Activated CD8-positive, alpha-beta memory T cell treated with anti-CD3 and anti-CD28 coated beads, Interleukin-2, amount 50 U/mL, for 1 hour (primary cell): ENCODE measurements around the gene PRDM16.

ENCODE experiments used
- DNase-seq: peaks from one replicate; pipeline ENCODE4 v3.0.0-alpha.2; 2020; ENCODE audit errors: extremely low read depth

PRDM16 gene

DNA sequence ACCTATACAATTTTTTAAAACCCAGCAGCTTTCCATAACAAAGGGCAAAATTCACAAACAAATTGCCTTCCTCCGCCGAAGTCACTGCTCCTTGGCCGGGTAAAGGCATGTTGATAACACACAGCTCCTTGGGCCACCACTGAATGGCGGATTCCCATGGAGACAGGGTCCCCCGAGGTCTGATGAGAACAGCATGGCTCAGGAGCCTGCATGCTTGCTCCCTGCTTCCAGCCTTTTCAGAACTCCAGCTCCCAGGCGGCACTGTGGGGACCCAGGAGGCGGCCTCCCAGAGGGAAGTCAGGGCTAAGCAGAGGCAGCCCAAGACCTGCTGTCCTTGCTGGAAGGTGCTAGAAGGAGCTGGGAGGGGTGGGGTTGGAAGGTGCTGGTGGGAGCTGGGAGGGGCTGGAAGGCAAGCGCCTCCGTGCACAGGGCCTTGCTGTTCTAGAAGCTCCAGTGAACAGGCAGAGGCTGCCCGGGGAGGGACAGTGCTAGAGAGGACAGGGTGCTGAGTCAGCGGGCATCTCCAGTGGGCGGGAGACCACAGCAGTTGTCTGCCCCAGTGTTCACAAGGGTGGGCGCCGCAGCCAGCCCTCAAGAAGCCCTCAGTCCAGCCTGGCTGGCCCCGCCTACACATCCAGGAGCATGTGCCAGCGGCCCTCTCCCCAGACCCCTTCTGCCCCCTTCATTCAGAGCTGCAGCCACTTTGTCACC is 35.1 kb downstream of the PRDM16 start:
- DNase-seq, result no peak

GRCh38 chr1:3105167-3105863 is 36.3 kb downstream of the PRDM16 start:
- DNase-seq, result no peak

DNA sequence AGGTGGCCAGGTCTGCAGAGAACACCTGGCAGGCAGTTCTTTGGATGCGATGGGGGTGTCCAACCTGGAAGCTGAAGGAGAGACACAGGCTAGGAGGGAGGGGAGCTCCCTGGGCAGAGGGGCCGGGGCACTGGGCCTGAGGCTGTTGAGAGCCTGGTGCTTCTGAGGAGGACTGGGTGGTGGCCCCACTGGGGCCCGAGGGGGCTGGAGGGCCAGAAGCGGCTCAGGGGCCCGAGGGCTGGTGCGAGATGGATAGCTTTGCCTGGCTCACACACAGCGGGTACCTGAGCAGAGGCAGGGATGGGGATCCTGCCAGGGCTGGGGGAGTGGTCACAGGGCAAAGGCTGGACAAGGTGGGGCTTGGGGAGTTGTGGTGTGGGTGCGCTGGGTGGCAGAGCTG is 37.2 kb downstream of the PRDM16 start:
- no peak for DNase-seq

GRCh38 chr1:3107201-3107600 is 38.2 kb downstream of the PRDM16 start:
- no peak for DNase-seq

DNA sequence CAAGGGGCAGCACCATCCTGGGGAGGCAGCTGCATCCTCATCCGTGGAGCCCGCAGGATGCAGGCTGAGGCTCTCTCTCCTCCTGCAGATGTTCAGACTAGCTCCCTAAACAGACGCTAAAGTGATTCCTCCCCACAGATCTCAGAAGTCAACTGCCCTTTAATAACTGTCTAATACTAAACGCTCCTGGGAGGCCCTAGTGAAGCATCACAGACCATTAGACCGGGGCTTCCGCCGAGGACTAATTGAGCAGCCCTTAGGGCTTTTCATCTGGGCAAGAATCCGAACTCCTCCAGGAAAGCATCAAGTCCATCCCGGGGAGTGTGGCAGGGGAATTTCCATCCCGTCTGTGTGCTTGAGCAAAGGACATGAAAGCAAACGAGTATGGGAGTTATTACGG is 40.4 kb downstream of the PRDM16 start:
- no peak for DNase-seq

DNA sequence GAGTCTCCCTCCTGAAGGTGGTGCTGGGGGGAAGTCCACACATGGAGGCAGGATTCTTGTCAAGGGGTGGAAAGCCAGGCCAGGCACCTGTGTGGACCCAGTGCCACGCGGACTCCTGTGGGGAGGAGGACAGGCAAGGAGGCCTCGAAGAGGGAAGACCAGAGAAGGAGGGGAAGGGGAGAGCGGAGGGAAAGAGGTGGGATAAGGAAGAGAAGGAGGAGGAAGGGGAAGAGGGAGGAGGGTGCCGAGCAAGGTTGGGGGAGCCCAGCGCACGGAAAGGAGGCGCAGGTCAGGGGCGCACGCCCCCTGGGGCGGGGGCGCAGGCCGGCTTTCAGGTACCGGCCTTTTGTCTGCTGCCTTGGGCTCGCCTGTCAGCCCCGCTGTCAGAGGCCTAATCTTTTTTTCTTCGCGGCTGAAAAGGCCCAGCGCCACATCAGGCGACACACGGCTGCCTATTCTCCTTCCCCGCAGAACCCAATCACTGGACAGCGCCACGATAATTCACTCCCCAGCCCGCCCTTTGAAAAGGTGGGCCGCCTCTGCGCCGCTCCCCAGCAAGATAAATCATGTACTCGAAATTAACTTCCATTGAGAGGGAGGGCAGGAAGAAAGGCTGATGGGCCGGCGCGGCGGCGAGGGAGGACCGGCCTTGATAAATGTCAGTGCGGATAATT is 42.5 kb downstream of the PRDM16 start:
- DNase-seq, result no peak

DNA sequence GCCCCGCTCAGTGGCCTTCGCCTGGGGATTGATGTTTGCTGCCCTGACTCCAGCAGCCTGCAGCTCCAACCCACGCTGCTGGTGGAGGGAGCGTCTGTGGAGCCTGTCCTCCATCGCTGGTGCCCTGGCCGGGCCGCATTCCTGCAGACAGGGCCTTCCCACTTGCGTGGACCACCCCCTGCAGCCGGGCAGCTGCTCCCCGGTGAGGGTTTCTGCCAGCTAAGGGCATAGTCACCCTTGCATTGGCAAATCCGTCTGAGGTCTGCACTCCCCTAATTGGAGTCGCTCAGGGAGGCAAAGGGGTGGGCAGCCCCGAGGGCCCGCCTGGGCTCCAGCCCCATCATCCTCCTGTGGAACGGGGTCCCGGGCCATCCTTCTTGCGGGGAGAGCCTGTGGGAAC is 43.5 kb downstream of the PRDM16 start:
- DNase-seq, result no peak

- DNase-seq, result no peak
Measured at GRCh38 chr1:3113047-3113740, 44.2 kb downstream of the PRDM16 start.

DNA sequence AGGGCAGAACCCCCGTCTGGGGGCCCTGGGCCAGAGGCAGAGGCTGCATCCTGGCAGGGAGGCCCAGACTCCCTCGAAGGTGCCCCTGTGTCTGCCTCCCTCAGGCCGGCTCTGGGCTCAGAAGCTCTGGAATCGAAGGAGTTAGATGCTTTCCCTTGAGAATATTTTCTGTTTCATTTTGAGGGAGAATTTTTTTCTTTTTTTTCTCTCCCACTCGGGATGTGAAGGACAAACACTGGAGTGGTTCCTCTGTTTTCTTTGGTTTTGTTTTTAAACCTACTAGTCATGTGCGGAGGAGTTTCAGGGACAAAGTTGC is 44.7 kb downstream of the PRDM16 start:
- no peak for DNase-seq

GRCh38 chr1:3114131-3114744 is 45.2 kb downstream of the PRDM16 start:
- DNase-seq, result no peak

DNA sequence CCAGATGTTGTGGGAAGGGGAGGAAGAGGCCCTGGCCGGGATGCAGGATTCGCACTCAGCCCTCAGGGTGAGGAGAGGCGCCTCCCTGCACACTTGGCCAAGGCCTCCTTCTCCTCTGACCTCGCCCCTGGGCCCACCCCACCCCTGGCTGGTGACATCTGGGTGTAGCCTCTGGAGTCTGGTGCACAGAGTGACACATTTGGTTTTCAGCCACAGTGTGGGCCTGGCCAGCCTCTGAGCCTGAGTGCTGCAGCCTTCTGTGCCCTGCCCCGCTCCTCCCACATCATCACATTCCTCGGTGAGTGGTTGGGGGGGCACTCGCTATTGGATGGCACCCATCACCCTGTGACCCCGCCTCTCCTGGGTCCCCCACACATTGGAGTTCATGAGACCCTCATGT is 45.8 kb downstream of the PRDM16 start:
- DNase-seq, result no peak

DNA sequence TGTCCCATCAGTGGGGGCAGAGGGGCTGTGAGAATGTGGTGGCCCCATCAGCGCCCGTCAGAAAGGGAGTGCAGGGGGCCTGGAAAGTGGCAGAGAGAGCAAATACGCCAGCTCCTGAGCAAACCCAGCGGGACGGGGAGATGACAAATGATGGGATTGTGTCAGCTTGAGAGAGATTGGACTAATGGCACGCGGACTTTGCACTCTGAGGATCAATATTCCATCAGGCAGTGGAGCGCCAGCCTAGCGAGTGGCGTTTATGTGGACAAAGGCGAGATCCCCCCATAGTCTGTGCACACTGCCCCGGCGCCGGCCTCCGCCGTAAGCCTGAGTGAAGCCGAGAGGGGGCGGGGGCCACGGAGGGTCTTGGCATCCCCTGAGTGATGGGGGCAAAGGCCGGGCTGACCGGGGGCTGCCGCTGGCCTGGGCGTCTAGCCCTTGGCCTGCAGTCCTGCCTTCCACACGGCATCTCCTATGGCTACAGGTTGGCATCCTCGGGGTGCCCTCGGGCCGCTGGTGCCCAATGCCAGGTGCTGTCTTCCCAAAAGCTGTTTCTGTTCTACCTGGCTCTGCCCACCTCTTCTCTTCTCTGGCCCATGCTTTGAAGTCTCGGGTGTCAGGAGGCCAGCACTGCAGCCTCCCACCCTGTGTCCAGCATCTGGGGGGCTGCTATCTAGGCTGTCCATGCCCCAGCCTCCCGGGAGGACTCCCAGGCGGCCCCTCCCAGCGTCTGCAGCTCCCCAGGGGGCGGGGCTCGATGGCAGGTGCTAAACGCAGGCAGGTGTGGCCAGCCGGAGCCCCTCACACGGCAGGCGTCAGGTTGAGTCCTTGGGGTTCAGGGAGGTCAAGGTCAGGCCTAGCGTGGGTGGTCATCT is 46.5 kb downstream of the PRDM16 start:
- DNase-seq, result no peak

DNA sequence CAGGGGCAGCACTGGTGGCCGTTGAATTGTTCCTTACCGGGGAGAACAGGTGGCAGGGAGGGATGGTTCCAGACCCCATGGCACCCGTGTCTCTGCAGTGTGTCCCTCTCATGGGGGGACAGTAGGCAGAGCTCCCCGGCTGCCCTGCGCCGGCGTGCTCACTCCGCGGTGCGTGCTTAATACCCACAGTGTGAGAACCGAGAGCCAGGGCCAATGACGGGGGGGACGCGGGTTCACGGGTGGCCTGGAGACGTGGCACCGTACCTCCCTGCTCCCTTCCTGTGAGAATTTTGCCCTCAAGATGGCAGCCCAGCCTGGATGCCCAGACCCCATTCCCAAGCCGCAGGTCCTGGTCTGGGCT is 47.1 kb downstream of the PRDM16 start:
- DNase-seq, result no peak

- DNase-seq, result no peak
Measured at GRCh38 chr1:3116560-3116959, 47.6 kb downstream of the PRDM16 start.

DNA sequence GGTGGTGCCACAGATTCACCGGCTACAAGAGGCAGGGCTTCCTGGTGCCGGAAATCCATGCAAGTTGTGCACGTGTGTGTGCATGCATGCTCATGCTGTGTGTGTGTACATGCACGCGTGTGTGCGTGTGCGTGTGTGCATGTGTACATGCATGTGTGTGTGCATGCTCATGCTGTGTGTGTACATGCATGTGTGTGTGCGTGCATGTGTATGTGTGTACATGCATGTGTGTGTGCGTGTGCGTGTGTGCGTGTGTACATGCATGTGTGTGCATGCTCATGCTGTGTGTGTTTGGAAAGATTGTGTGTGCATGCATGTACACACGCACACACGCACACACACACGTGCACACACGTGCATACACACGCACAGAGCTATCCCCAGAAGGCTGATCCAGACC is 48.9 kb downstream of the PRDM16 start:
- no peak for DNase-seq

GRCh38 chr1:3119061-3119460 is 50.1 kb downstream of the PRDM16 start:
- no peak for DNase-seq

GRCh38 chr1:3119725-3120124 is 50.7 kb downstream of the PRDM16 start:
- no peak for DNase-seq

GRCh38 chr1:3120140-3120539 is 51.1 kb downstream of the PRDM16 start:
- DNase-seq, result no peak

DNA sequence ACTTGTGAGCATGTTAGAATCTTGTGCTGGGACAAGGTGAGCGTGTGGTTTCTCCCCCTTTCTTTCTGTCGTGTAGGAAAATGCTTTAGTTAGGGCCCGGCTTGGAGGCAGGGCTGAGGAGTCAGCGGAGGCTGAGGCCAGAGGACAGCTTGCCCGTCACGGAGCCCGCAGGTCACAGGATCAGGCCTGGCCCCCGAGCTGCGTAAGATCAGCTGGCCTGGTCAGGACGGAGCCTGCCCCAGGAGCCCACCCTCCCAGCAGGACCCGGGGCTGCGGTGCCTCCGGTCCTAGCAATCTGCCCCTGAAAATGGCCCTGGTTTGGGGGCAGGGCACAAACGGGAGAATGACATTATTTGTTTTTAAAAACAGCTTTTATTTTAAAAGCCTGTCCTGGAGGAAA is 52.0 kb downstream of the PRDM16 start:
- no peak for DNase-seq

DNA sequence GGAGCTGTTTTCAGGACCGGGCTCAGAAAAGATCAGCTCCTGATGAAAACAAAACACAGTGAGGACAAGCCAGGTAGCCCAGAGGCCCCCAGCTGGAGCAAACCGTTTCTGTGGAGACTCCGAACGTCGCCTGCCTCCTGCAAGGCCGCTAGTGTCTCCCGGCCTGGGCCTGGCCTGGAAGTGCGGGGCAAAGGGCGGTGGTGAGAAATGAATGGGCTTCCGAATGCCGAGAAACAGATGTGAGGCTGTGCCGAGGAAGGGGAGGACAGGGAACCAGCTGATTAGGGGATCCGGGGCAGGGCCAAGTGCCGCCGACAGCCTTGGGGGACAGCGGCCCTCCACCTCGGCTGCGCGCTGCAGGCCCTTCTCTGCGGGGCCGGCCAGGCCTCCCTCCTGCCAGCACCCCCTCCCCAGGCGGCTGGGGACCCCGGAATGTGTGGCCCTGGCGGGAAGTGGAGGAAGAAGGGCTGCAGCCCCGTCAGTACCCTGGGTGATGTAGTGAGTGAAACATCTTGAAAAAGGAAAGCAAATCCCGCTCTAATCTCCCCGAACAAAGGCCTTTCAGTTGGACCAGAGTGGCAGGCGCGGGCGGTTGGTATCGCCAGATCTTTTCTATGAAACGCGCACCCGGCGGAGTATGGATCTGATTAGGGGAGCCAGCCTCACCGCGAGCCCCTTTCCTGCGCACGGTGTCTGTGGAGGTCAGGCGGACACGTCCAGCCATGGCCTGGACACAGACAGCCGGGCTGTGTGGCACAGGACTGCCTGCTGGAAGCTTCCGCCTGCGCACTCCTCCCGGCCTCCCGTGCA is 52.6 kb downstream of the PRDM16 start:
- no peak for DNase-seq
